ENCODE data around the gene TRPM3.

Gene TRPM3

DNA sequence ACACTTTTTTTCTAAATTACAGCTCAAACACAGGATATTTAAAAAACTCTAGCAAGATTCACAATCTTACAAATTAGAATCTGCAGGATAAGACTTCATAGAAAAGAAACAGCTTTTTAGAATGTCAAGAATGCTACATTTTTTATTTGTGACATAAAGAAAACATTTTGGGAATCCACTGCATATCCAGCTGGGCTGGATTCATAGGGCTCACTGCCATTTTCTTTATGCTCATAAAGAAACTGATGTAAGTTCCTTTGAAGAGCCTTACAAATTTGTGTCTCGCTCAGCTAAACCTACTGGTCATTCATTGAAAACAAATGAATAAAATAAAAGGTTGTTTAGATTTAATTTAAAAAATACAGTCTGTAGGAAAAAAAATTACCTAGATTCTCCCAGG is 332.3 kb downstream of the TRPM3 start:
- TF ChIP-seq, protein P1, sequence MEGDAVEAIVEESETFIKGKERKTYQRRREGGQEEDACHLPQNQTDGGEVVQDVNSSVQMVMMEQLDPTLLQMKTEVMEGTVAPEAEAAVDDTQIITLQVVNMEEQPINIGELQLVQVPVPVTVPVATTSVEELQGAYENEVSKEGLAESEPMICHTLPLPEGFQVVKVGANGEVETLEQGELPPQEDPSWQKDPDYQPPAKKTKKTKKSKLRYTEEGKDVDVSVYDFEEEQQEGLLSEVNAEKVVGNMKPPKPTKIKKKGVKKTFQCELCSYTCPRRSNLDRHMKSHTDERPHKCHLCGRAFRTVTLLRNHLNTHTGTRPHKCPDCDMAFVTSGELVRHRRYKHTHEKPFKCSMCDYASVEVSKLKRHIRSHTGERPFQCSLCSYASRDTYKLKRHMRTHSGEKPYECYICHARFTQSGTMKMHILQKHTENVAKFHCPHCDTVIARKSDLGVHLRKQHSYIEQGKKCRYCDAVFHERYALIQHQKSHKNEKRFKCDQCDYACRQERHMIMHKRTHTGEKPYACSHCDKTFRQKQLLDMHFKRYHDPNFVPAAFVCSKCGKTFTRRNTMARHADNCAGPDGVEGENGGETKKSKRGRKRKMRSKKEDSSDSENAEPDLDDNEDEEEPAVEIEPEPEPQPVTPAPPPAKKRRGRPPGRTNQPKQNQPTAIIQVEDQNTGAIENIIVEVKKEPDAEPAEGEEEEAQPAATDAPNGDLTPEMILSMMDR (IDR thresholded peaks at IDR 0.05; ENCODE audit: borderline replicate concordance, control extremely low read depth, extremely low read depth, insufficient read depth, missing control alignments) = no peak
- in situ Hi-C loops (cut with MboI; ENCODE audit: low sequenced_read_pairs, unreplicated experiment) = no loop called here
- DNase-seq (ENCODE audit: low spot score) = no peak

DNA sequence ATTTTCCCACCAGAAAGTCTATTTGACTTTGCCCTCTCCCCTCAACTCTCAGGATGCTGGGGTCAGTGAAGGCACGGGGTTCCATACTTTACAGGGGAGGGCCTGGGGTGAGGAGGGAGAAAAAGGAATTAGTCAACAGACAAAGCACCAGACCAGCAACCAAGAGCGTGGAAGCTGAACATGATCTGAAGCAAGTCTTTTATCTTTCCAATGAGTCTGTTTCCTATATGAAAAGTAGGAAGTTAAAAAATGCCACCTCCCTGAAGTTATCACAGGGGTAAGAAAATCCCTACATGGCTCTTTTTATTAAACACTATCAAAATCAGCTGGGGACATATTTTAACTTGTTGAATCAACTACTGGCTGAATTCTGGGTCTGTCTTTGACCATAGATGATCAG is 337.0 kb downstream of the TRPM3 start:
- TF ChIP-seq, protein P1 (IDR thresholded peaks at IDR 0.05; ENCODE audit: borderline replicate concordance, control extremely low read depth, extremely low read depth, insufficient read depth, missing control alignments) = no peak
- DNase-seq (ENCODE audit: low spot score) = no peak
- in situ Hi-C loops (cut with MboI; ENCODE audit: low sequenced_read_pairs, unreplicated experiment) = no loop called here

DNA sequence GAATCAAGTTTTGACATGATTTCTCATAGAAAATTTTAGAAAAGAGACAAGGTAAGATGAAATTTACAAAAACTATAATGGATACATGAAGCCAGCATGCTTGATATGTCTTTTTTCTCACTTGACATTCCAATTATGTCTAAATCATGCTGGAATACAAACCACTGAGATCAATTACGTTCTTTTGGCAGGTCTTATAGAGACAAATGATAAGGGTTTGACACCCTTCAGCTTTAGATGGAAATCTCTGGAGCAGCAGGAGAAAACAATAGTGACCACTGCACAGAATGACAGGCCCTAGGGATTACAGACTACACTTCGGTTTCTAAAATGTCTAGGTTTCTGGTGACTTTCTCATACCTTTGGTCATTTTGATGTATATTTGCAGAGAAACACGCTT is 342.9 kb downstream of the TRPM3 start:
- TF ChIP-seq, protein P1 (IDR thresholded peaks at IDR 0.05; ENCODE audit: borderline replicate concordance, control extremely low read depth, extremely low read depth, insufficient read depth, missing control alignments) = no peak
- in situ Hi-C loops (cut with MboI; ENCODE audit: low sequenced_read_pairs, unreplicated experiment) = no loop called here
- no peak for DNase-seq (ENCODE audit: low spot score)

- TF ChIP-seq, protein P1 (IDR thresholded peaks at IDR 0.05; ENCODE audit: borderline replicate concordance, control extremely low read depth, extremely low read depth, insufficient read depth, missing control alignments) = no peak
- in situ Hi-C loops (cut with MboI; ENCODE audit: low sequenced_read_pairs, unreplicated experiment) = no loop called here
- DNase-seq (ENCODE audit: low spot score) = no peak
These were observed 347.8 kb downstream of the TRPM3 start for GRCh38 chr9:70773579-70773978.

- TF ChIP-seq, protein P1 (IDR thresholded peaks at IDR 0.05; ENCODE audit: borderline replicate concordance, control extremely low read depth, extremely low read depth, insufficient read depth, missing control alignments) = no peak
These were observed 348.8 kb downstream of the TRPM3 start for GRCh38 chr9:70772601-70773000.

GRCh38 chr9:70765946-70766345 is 355.5 kb downstream of the TRPM3 start:
- in situ Hi-C loops (cut with MboI; ENCODE audit: low sequenced_read_pairs, unreplicated experiment) = no loop called here
- TF ChIP-seq, protein P1 (IDR thresholded peaks at IDR 0.05; ENCODE audit: borderline replicate concordance, control extremely low read depth, extremely low read depth, insufficient read depth, missing control alignments) = no peak
- no peak for DNase-seq (ENCODE audit: low spot score)

More at GRCh38 chr9:70772601-70773000, 348.8 kb downstream of the TRPM3 start:
- in situ Hi-C loops (cut with MboI; ENCODE audit: low sequenced_read_pairs, unreplicated experiment) = no loop called here
- DNase-seq (ENCODE audit: low spot score) = no peak

Data from GM13976 (cell line).